ENCODE results near the gene RILPL2.

DNA sequence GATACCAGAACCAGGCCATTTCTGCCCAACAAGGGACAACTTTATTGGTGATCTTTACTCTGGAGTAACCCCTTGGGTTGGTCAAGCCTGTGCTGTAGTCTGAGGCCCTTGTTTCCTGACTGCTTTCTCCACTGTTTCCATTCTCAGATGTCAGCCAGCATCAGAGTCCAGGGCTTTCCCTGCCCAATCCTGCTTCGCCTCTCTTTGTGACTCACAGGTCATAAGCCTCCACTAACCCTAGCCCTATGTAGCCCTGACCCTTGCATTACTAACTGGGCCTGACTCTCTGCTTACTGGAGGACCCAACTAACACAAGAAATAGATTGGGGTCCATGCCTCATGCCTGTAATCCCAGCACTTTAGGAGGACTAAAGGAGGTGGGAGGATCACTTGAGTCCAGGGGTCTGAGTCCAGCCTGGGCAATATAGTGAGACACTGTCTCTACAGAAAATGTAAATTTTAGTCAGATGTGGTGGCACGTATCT lies 12.8 kb upstream of the RILPL2 start:
- TF ChIP-seq POLR2A (IDR thresholded peaks at IDR 0.05; ENCODE audit: extremely low read depth, insufficient read length) = no peak
- TF ChIP-seq, protein P1, sequence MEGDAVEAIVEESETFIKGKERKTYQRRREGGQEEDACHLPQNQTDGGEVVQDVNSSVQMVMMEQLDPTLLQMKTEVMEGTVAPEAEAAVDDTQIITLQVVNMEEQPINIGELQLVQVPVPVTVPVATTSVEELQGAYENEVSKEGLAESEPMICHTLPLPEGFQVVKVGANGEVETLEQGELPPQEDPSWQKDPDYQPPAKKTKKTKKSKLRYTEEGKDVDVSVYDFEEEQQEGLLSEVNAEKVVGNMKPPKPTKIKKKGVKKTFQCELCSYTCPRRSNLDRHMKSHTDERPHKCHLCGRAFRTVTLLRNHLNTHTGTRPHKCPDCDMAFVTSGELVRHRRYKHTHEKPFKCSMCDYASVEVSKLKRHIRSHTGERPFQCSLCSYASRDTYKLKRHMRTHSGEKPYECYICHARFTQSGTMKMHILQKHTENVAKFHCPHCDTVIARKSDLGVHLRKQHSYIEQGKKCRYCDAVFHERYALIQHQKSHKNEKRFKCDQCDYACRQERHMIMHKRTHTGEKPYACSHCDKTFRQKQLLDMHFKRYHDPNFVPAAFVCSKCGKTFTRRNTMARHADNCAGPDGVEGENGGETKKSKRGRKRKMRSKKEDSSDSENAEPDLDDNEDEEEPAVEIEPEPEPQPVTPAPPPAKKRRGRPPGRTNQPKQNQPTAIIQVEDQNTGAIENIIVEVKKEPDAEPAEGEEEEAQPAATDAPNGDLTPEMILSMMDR (IDR thresholded peaks at IDR 0.05; ENCODE audit: low read depth, low read length) = no peak
- TF ChIP-seq, protein P2, sequence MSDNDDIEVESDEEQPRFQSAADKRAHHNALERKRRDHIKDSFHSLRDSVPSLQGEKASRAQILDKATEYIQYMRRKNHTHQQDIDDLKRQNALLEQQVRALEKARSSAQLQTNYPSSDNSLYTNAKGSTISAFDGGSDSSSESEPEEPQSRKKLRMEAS (IDR thresholded peaks at IDR 0.05; ENCODE audit: low read depth, low read length) = no peak
- TF ChIP-seq MYC (IDR thresholded peaks at IDR 0.05; ENCODE audit: low read depth, low read length) = no peak

Data from NB4 (cell line).